ENCODE data around the gene ANKRD55.
A peak's percentile ranks its signal among the peaks of the same experiment; 100 is the strongest.
"Not testable (repeated sequence)": the region's sequence is repeated elsewhere in the genome, so short reads cannot be mapped to it uniquely, and the experiment has no call there.

ANKRD55 gene

GRCh38 chr5:56100439-56101176, 132.5 kb downstream of the ANKRD55 start:
- no peak for DNase-seq

GRCh38 chr5:56099346-56099745, 133.8 kb downstream of the ANKRD55 start:
- DNase-seq: no peak

DNA sequence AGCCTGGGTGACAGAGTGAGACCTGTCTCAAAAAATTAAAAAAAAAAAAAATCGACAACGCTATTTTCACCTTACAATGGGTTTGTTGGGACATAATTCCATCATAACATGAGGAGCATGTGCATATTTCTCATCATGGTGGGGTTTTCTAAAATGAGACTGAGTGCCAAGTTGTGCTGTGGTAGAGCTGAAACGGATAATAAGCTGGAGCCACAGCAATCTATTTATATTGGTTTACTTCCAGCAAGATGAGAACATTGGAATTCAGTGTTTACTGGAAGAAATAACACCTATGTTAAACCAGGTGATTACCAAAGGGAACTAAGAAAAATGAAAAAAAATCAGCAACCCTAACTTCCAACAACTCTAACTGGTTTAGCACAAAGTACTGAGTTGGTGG, 136.1 kb downstream of the ANKRD55 start:
- no peak for DNase-seq

DNA sequence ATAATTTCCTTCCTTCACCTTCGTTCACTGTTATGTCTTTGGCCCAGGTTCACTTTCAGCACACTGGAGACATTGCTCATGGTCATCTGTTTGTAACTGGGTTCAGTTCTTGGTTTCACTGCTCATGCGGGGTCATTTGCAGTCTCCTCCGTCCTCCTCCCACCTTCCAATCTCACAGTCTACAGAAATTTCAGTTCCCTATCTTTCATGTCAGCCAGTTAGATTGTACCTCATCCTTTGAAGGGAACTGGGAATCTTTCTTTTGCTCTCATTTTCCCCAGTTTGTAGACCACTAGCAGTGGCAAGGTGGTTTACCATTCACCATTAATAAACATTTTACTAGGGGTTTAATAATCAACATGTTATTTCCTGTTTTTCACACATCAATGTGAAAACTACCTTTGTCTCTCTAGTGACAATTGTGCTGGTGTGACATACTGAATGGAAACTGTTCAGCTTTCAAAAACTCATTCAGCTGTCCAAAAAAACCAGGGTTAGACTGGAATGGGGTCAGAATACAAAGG, 137.5 kb downstream of the ANKRD55 start:
- DNase-seq: no peak

DNA sequence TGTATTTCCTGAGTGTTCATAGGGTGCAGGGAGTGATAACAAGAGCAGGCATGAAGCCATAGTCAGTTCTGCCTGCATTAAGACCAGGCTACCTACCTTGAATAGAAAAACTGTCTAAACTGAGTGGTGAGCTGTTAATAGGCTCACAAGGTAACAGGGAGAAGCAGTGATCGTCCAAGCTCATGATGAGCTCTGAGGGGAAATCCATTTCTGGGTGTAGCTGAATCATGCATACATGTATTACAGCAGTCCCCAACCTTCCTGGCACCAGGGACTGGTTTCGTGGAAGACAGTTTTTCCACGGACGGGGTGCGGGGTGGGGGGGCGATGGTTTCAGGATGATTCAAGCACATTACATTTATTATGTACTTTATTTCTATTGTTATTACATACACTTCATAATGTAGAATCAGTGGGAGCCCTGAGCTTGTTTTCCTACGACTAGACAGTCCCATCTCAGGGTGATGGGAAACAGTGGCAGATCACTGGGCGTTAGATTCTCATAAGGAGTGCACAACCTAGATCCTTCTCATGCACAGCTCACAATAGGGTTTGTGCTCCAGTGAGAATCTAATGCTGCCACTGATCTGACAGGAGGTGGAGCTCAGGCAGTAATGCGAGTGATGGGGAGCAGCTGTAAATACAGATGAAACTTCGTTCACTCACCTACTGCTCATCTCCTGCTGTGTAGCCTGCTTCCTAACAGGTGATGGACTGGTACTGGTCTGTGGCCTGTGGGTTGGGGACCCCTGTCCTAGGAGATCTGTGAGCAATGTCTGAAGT, 138.4 kb downstream of the ANKRD55 start:
- DNase-seq: peak; percentile 24

GRCh38 chr5:56093970-56094369, 139.2 kb downstream of the ANKRD55 start:
- no peak for DNase-seq

DNA sequence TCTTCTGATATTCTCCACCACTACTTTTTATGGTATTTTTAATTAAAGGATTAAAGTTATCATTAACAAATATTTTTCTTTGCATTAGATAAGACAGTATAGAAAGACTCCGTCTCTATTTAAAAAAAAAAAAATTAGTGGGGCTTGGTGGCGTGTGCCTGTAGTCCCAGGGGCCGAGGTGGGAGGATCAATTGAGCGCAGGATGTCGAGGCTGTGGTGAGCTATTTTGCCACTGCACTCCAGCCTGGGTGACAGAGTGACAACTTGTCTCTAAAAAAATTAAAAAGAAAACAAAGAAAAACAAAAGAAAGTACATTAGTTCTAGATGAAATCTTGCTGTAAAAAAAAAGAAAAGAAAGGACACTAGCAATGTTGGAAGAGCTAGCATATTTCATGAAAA, 141.0 kb downstream of the ANKRD55 start:
- DNase-seq: no peak

DNA sequence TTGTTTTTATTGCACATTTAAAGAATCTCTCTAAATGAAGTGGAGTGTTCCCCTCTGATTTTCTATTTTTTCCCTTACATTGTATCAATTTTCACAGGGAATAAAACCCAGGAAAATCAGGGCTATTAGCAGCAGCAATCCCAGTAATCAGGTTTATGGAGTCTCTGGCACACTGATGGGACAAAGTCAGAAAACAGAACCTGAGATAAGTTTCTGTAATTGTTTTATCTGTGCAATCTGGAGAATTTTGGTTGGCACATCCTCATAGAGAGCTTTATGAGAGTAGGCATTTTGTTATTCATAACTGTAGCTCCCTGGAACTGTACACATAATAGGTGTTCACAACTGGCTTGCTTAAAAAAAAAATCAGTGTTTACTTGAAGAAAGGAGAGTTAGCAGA, 141.5 kb downstream of the ANKRD55 start:
- DNase-seq: no peak

DNA sequence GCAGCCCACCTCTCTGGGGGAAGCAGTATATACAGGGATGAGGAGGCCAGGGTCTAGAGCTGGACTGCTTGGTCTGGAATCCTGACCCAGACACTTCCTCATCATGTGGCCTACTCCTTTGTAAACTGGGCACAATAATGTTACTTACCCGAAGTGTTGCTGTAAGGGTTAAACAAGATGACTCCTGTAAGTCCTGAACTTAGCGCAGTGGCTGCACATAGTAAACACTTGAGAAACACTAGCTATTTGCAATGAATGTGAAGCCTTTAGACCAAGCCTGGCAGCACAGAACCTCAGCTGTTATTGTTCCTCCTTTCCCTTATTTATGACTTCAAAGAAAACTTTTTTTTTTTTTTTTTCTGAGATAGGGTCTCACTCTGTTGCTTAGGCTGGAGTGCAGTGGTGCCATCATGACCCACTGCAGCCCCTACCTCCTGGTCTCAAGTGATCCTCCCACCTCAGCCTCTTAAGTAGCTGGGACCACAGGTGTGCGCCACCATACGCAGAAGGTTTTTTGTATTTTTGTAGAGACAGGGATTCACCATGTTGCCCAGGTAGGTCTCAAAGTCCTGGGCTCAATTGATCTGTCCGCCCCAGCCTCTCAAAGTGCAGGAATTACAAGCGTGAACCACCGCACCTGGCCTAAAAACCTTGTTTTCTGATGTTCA, 142.2 kb downstream of the ANKRD55 start:
- DNase-seq: no peak

DNA sequence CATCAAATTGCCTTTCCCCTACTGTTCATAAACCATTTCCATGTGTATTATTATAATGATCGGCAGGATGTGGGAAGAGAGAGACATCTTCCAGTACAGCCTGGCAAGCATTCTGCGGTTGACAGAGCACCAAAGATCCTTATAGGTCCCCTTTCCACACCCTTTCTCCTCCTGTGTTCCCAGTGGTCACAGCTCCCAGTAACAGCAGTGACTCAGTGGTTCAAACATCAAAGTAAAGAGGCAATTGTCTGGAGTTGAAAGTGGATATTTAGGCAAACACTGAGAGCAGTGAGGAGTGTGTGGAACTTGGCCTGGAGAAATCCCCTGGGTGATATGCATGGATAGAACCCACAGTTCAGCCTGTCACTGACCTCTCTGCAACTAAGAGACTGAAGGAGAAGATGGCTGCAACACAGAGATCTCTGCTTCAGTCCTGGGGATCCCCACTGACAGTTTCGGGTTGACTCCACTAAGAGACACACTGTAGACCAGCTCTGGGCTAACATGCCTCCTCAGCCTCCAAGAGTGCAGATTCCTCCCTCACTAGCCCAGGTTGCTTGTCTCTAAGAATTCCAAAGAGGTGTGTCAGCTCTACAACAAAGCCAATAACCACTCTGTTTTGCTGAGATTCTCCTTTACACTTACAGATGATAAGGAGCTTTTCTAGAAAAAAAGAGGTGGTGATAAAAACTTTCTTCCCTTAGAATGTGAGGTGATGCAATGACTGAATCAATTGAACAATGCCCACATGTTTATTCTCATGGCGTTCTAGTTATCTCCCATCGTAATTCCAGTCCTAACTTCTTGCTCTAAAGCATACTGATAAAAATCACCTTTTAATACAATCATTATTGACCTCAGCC, 143.9 kb downstream of the ANKRD55 start:
- no peak for DNase-seq

DNA sequence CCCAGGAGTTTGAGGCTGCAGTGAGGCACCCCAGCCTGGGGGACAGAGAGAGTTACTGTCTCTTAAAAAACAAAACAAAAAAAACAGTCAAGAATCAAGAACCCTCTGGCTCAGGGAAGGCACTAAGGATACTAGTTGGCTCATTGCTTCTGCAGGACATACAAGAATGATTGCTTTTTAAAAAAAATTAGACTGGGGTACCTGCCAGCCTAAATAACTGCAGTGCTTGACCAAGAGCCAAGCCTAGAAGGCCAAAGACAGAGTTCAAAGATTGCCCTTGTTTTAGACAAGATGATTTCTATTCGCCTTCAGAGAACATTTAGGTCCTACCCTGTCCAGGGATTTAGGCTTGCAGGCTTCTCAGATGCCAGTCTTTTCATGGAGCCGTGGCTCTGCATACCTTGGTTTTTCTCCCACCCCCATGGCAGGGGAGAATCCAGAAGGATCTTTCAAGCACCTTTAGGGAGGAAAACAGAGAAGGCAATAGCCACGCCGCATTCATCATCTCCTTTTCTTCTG, 144.6 kb downstream of the ANKRD55 start:
- DNase-seq: no peak

DNA sequence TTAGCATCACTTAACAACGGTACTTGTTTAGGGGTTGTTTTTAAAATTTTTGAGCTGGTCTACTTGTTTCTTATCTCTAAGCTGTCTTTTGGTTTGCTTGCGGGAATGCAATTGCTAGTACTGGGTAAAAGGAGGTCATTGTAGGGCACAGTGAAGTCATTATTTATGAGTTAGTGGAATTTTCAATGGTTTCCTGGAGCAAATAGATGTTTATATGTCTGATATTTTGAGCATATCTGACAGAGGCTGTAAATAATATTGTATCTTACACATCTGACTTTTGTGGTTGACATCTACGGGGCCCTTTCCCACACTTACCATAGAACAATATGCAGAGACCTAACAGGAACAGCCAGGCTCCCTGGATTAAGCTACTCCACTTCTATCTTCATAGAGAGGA, 147.9 kb downstream of the ANKRD55 start:
- DNase-seq: no peak

- no peak for DNase-seq
Measured at GRCh38 chr5:56083286-56083854, 149.8 kb downstream of the ANKRD55 start.

- not testable (repeated sequence) for DNase-seq
Measured at GRCh38 chr5:56081053-56081642, 152.0 kb downstream of the ANKRD55 start.

DNA sequence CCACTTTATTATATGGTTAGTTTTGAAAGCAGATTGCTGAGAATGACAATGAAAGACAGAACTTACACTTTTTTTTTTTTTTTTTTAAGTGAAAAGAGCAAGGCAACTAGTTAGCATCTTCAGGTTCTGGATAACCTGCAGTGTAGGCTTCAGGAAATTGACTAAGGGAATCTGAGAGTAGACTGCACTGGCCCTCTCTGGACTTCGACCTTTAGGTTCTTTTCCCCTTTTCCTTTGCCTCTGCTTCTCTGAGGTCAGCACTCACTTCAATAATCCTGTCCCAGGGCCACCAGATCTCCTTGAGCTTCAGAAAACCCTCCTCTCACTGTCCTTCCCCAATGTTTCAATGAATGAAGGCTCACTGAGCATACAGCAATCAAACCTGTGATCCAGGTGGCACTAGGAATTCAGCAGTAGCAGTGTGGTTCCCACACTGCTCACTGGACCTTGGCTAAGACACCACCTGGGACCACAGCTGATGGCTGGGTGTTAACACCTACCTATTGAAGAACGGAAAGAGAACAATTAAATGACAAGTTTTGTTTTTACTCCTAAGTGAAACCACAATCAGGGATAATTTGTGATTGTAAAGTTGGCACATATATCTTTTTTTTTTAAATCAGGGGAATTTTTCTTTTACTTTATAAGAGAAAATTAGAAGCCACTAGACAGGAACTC, 152.6 kb downstream of the ANKRD55 start:
- no peak for DNase-seq

DNA sequence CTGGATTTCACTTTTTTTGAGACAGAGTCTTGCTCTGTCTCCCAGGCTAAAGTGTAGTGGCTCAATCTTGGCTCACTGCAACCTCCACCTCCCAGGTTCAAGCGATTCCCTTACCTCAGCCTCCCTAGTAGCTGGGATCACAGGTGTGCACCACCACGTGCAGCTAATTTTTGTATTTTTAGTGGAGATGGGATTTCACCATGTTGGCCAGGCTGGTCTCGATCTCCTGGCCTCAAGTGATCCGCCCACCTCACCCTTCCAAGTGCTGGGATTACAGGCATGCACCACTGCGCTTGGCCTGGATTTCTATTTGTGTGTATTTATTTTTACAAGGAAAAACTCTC, 154.0 kb downstream of the ANKRD55 start:
- DNase-seq: not testable (repeated sequence)

DNA sequence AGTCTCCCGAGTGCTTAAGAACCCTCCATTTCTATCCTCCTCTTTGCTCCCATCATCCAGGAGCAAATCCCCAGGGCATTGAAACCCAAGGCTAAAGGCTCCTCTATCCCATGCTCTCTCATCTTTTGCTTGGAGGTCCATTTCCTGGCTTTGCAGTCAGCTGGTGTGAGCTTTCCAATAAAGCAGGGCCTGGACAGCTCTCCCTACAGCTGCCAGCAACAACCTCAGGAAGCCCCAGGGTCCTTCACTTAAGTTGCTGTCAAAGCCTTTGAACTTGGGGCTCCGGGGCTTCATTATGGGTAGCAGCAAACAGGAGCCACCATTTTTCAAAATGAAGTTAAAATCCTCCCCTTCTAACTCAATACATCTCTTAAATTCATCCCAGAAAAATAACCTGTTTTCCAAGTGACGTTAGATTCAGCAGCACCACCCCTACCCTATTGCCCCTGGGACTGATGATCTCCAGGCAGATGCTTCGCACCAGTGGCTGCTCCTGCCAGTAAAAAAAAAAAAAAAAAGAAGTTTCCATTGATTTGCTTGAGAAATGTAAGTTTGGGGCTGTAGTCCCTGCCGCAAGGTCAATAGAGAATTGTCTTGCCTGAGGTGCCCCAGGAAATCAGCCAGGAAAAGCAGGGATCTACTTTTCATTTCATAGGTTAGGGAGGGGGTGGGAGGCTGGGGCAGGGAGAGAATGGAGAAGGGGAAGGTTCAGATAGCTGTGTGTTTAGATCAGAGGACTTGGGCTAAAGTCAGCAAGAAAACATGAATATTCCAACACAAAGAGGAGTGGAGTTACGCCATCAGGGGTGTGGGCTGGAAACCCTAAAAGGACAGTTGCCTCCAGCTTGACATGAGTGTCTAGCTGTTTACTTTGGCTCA, 154.6 kb downstream of the ANKRD55 start:
- DNase-seq: no peak

DNA sequence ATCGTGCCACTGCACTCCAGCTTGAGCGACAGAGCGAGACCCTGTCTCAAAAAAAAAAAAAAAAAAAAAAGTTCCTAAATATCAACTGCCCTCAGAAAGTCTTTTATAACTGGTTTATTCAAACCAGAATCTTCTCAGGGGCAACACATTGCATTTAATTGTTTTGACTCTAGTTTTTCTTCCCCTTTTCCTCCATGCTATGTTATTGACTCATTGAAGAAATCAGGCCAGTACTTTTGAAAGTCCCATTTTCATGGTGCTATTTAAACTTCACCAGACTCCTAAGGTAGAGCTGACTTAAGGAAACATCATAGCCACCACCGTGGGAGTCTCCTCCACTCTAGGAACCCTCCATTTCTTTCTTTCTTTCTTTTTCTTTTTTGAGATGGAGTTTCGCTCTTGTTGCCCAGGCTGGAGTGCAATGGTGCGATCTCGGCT, 155.3 kb downstream of the ANKRD55 start:
- DNase-seq: no peak

DNA sequence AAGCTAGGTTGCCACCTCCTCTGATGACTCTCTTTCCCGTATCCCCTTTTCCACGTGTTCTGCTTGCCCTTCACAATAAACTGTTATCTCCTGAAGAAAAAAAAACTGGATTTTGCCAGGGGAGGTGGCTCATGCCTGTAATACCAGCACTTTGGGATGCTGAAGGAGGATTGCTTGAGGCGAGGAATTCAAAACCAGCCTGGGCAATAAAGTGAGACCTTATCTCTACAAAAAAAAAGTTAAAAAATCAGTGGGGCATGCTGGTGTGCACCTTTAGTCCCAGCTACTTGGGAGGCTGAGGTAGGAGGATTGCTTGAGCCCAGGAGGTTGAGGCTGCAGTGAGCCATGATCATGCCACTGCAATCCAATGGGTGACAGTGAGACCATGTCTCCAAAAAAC, 156.6 kb downstream of the ANKRD55 start:
- no peak for DNase-seq

DNA sequence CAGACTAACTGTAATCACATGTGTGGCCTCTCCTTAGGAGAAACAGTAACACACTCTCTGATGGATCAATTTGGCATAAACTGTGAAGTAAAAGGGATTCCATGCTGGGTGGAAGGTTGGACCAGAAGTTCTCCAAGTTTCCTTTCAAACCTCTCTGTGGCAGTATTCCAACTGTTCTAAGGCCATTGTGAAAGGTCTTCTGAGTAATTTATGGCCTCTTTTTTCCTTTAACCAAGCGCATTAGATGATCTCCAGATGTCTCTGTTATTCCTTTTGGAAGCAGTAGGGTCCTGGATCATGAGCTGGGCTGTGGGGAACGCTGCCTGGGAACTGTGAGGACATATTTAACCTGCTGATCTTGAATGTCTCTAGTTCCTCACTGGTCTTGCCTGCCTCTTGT, 157.8 kb downstream of the ANKRD55 start:
- no peak for DNase-seq
